ENCODE results near the gene ZNF823. TPM values are rescaled to one million over a fixed set of nuclear protein-coding genes. Genes with fewer than 3 reads are reported as not detected.
"Not testable (repeated sequence)": the region's sequence is repeated elsewhere in the genome, so short reads cannot be mapped to it uniquely, and the experiment has no call there.

ZNF823 gene
- total RNA-seq, 1 donor from 2014 or later, result 2.5 TPM

GRCh38 chr19:11692127-11692790 is 46.5 kb downstream of the ZNF823 start:
- no peak for DNase-seq (ENCODE audit: low spot score)
- H3K27ac Mint-ChIP-seq, result no peak overlapping the region

DNA sequence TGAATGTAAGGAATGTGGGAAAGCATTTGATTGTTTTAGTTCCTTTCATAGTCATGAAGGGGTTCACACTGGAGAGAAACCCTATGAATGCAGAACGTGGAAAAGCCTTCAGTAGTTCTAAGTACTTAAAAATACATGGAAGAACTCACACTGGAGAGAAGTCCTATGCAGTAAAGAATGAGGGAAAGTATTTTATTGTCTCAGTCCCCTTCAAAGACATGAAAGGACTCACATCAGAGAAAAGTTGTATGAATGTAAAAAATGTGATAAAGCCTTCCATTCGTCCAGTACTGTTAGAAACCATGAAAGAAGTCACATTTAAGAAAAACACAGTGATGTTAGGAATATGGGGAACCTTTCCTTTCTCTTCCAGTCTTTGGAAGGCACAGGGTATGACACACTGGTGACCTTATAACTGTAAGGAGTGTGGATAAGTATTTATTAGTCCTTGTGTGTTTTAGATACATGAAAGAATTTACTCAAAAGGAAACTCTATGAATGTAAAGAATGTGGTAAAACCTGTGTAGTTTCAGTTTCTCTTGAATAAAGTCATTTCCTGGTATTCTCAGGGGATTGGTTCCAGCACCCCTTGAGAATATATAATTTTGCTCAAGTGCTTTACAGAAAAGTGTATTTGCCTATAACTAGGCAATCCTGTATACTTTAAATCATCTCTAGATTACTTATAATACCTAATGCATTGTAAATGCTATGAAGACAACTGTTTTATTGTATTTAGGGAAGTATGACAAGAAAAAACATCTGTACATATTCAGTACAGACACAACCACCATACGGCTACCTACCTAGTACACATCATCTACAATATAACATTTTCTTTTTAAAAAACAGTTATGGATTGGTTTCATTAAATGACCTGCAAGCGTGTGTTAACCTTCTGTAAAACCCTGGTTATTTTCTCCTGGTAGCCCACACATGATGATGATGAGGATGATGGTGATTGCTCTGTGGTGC is 52.8 kb downstream of the ZNF823 start:
- H3K27me3 Mint-ChIP-seq (ENCODE audit: insufficient read depth), result no peaks in the 10 kb centered on the region
- no peak overlapping the region for H3K4me3 Mint-ChIP-seq
- peaks cover 63% of the 10 kb centered on the region for H3K9me3 Mint-ChIP-seq
- H3K4me1 Mint-ChIP-seq (ENCODE audit: low read depth), result peaks cover 5% of the 10 kb centered on the region
- no peak overlapping the region for H3K27ac Mint-ChIP-seq
- DNase-seq (ENCODE audit: low spot score), result no peak
- H3K36me3 Mint-ChIP-seq (ENCODE audit: low read depth), result peaks cover 4% of the 10 kb centered on the region
- intact Hi-C loops (cut with micrococcal nuclease), result no loop called here

More at GRCh38 chr19:11692127-11692790, 46.5 kb downstream of the ZNF823 start:
- intact Hi-C loops (cut with micrococcal nuclease), result no loop called here
- Mint-ChIP-seq H3K4me1 (ENCODE audit: low read depth) (peaks cover 4% of the 10 kb centered on the region), H3K36me3 (ENCODE audit: low read depth) (peaks cover 6% of the 10 kb centered on the region), H3K27me3 (ENCODE audit: insufficient read depth) (peaks cover 13% of the 10 kb centered on the region), H3K9me3 (peaks cover 27% of the 10 kb centered on the region), H3K4me3 (no peak overlapping the region)

GRCh38 chr19:11684987-11685675 is 53.6 kb downstream of the ZNF823 start:
- H3K27ac Mint-ChIP-seq, result no peak overlapping the region
- H3K4me3 Mint-ChIP-seq, result no peak overlapping the region
- H3K9me3 Mint-ChIP-seq, result peaks cover 71% of the 10 kb centered on the region
- intact Hi-C loops (cut with micrococcal nuclease), result no loop called here
- H3K36me3 Mint-ChIP-seq (ENCODE audit: low read depth), result peaks cover 7% of the 10 kb centered on the region
- no peaks in the 10 kb centered on the region for H3K27me3 Mint-ChIP-seq (ENCODE audit: insufficient read depth)
- DNase-seq (ENCODE audit: low spot score), result no peak
- peaks cover 5% of the 10 kb centered on the region for H3K4me1 Mint-ChIP-seq (ENCODE audit: low read depth)

DNA sequence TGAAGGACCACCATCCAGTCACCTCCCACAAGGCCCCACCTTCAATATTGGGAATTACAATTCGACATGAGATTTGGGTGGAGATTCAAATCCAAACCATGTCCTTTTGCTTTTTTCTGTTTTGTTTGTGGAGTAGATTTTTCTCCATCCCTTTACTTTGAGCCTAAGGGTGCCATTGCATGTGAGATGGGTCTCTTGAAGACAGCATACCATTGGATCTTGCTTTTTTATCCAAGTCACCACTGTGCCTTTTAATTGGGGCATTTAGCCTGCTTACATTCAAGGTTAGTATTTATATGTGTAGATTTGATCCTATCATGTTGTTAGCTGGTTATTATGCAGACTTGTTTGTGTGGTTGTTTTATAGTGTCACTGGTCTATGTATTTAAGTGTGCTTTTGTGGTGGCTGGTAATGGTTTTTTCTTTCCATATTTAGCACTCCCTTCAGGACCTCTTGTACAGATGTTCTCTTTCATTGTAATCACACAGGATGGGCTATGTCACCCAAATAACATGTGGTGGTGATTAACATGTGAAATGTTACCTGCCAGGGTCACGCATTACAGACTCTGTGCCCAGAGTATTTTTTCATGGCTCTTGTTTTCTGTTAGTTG is 58.0 kb downstream of the ZNF823 start:
- Mint-ChIP-seq H3K4me3 (no peak overlapping the region), H3K36me3 (ENCODE audit: low read depth) (peaks cover 3% of the 10 kb centered on the region), H3K9me3 (peaks cover 53% of the 10 kb centered on the region), H3K27ac (no peak overlapping the region), H3K27me3 (ENCODE audit: insufficient read depth) (no peaks in the 10 kb centered on the region), H3K4me1 (ENCODE audit: low read depth) (no peaks in the 10 kb centered on the region)
- DNase-seq (ENCODE audit: low spot score), result no peak
- intact Hi-C loops (cut with micrococcal nuclease), result no loop called here

- intact Hi-C loops (cut with micrococcal nuclease), result no loop called here
- H3K9me3 Mint-ChIP-seq, result peaks cover 38% of the 10 kb centered on the region
- H3K36me3 Mint-ChIP-seq (ENCODE audit: low read depth), result peaks cover 3% of the 10 kb centered on the region
- H3K27ac Mint-ChIP-seq, result no peak overlapping the region
- peaks cover 2% of the 10 kb centered on the region for H3K27me3 Mint-ChIP-seq (ENCODE audit: insufficient read depth)
- H3K4me1 Mint-ChIP-seq (ENCODE audit: low read depth), result no peaks in the 10 kb centered on the region
- no peak for DNase-seq (ENCODE audit: low spot score)
- no peak overlapping the region for H3K4me3 Mint-ChIP-seq
Observed at GRCh38 chr19:11678504-11678903, 60.2 kb downstream of the ZNF823 start.

DNA sequence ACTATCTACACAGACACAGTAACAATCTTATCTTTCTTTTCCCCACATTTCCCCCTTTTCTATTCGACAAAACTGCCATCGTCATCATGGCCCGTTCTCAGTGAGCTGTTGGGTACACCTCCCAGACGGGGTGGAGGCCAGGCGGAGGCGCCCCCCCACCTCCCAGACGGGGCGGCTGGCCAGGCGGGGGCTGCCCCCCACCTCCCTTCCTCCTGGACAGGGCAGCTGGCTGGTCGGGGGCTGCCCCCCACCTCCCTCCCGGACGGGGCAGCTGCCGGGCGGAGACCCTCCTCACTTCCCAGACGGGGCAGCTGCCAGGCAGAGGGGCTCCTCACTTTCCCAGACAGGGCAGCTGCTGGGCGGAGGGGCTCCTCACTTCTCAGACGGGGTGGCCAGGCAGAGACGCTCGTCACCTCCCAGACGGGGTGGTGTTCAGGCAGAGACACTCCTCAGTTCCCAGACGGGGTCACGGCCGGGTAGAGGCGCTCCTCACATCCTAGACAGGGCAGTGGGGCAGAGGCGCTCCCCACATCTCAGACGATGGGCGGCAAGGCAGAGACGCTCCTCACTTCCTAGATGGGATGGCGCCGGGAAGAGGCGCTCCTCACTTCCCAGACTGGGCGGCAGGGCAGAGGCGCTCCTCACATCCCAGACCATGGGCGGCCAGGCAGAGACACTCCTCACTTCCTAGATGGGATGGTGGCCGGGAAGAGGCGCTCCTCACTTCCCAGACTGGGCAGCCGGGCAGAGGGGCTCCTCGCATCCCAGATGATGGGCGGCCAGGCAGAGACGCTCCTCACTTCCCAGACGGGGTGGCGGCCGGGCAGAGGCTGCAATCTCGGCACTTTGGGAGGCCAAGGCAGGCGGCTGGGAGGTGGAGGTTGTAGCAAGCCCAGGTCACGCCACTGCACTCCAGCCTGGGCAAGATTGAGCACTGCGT is 61.8 kb downstream of the ZNF823 start:
- H3K27ac Mint-ChIP-seq; intact Hi-C loops (cut with micrococcal nuclease); H3K4me1 Mint-ChIP-seq (ENCODE audit: low read depth); DNase-seq (ENCODE audit: low spot score); H3K27me3 Mint-ChIP-seq (ENCODE audit: insufficient read depth); H3K4me3 Mint-ChIP-seq; H3K36me3 Mint-ChIP-seq (ENCODE audit: low read depth): not testable (repeated sequence)
- peaks cover 26% of the 10 kb centered on the region for H3K9me3 Mint-ChIP-seq

GRCh38 chr19:11675569-11675968 is 63.2 kb downstream of the ZNF823 start:
- H3K4me1 Mint-ChIP-seq (ENCODE audit: low read depth), result no peaks in the 10 kb centered on the region
- H3K27ac Mint-ChIP-seq, result no peak overlapping the region
- peaks cover 20% of the 10 kb centered on the region for H3K9me3 Mint-ChIP-seq
- peaks cover 2% of the 10 kb centered on the region for H3K27me3 Mint-ChIP-seq (ENCODE audit: insufficient read depth)
- intact Hi-C loops (cut with micrococcal nuclease), result no loop called here
- no peak for DNase-seq (ENCODE audit: low spot score)
- H3K4me3 Mint-ChIP-seq, result no peak overlapping the region
- H3K36me3 Mint-ChIP-seq (ENCODE audit: low read depth), result peaks cover 3% of the 10 kb centered on the region

GRCh38 chr19:11674067-11674492 is 64.7 kb downstream of the ZNF823 start:
- no peak for DNase-seq (ENCODE audit: low spot score)
- Mint-ChIP-seq H3K4me1 (ENCODE audit: low read depth) (no peaks in the 10 kb centered on the region), H3K4me3 (no peak overlapping the region), H3K36me3 (ENCODE audit: low read depth) (peaks cover 1% of the 10 kb centered on the region), H3K27me3 (ENCODE audit: insufficient read depth) (peaks cover 2% of the 10 kb centered on the region), H3K9me3 (peaks cover 24% of the 10 kb centered on the region), H3K27ac (no peak overlapping the region)
- intact Hi-C loops (cut with micrococcal nuclease), result no loop called here

- Mint-ChIP-seq H3K27me3 (ENCODE audit: insufficient read depth) (peaks cover 2% of the 10 kb centered on the region), H3K4me3 (no peak overlapping the region), H3K9me3 (peaks cover 25% of the 10 kb centered on the region), H3K36me3 (ENCODE audit: low read depth) (peaks cover 1% of the 10 kb centered on the region), H3K27ac (no peak overlapping the region), H3K4me1 (ENCODE audit: low read depth) (no peaks in the 10 kb centered on the region)
- intact Hi-C loops (cut with micrococcal nuclease), result no loop called here
- no peak for DNase-seq (ENCODE audit: low spot score)
Observed at GRCh38 chr19:11673608-11674041, 65.1 kb downstream of the ZNF823 start.

Data from activated T-helper 1 cell treated with anti-CD3 and anti-CD28 coated beads, Interleukin-12 subunit alpha, Interleukin-12 subunit beta, Interleukin-2, Interleukin-4 antibody, amounts not matched to agents 30 ng/mL and 10 ng/mL and 1 ng/mL, durations not matched to agents 14 hours and 24 hours and 36 hours (primary cell).